Measurements from ENCODE around the gene TNFRSF13B. TPM values are rescaled to one million over a fixed set of nuclear protein-coding genes. Genes with fewer than 3 reads are reported as not detected.
"Not testable (repeated sequence)": the region's sequence is repeated elsewhere in the genome, so short reads cannot be mapped to it uniquely, and the experiment has no call there.

The TNFRSF13B gene
- total RNA-seq, 4 donors from 2014 or later: 0.48 TPM; not detected in 3

GRCh38 chr17:16911141-16911937 lies 60.6 kb downstream of the TNFRSF13B start:
- no peak for ATAC-seq (ENCODE audit: low FRiP score)
- no peak for TF ChIP-seq CTCF (IDR thresholded peaks at IDR 0.05)
- DNase-seq (ENCODE audit: low spot score): no peak

- no peak for TF ChIP-seq CTCF (IDR thresholded peaks at IDR 0.05)
- ATAC-seq (ENCODE audit: low FRiP score) (no peak), DNase-seq (ENCODE audit: low spot score) (no peak)
These were observed 61.6 kb downstream of the TNFRSF13B start for GRCh38 chr17:16910341-16910740.

GRCh38 chr17:16909472-16910246 lies 62.3 kb downstream of the TNFRSF13B start:
- ATAC-seq (ENCODE audit: low FRiP score) (no peak), DNase-seq (ENCODE audit: low spot score) (no peak)
- TF ChIP-seq CTCF (IDR thresholded peaks at IDR 0.05): no peak

- TF ChIP-seq CTCF (IDR thresholded peaks at IDR 0.05): no peak
- DNase-seq (ENCODE audit: low spot score) (no peak), ATAC-seq (ENCODE audit: low FRiP score) (no peak)
These were observed 63.6 kb downstream of the TNFRSF13B start for GRCh38 chr17:16908273-16908672.

- no peak for DNase-seq (ENCODE audit: low spot score)
- no peak for TF ChIP-seq CTCF (IDR thresholded peaks at IDR 0.05)
These were observed 65.2 kb downstream of the TNFRSF13B start for GRCh38 chr17:16906680-16907079.

GRCh38 chr17:16905593-16906191 lies 66.2 kb downstream of the TNFRSF13B start:
- TF ChIP-seq CTCF (IDR thresholded peaks at IDR 0.05): no peak
- DNase-seq (ENCODE audit: low spot score) (no peak), ATAC-seq (ENCODE audit: low FRiP score) (no peak)

More at GRCh38 chr17:16906680-16907079, 65.2 kb downstream of the TNFRSF13B start:
- no peak for ATAC-seq (ENCODE audit: low FRiP score)

- not testable (repeated sequence) for ATAC-seq (ENCODE audit: low FRiP score); DNase-seq (ENCODE audit: low spot score)
These were observed 68.8 kb downstream of the TNFRSF13B start for GRCh38 chr17:16903070-16903469.
